Measurements from ENCODE around the gene KCNN2. TPM values are rescaled to one million over a fixed set of nuclear protein-coding genes. Genes with fewer than 3 reads are reported as not detected.

The KCNN2 gene
- total and polyA plus RNA-seq, 10 of the 15 experiments (the other 5 are each of a cell fraction or from before 2014, with no cell fraction given), result 0.21 to 3.6 (median 0.79) TPM

- TF ChIP-seq SPI1 (IDR thresholded peaks at IDR 0.05; ENCODE audit: borderline replicate concordance, insufficient read depth, low read depth, low read length), result peak; percentile 57; the same call in 1 of the 2 replicates
- TF ChIP-seq ZBTB4 (CRISPR knock-in tag; IDR thresholded peaks at IDR 0.05), result no peak
- H3K9me3 ChIP-seq (replicated peaks; ENCODE audit: control insufficient read depth, insufficient read depth, low read length), result no peaks in the 10 kb centered on the region
- H3K4me3 ChIP-seq, result no peak overlapping the region
- FAIRE-seq (no peak), ATAC-seq (peak; percentile 61), DNase-seq (ENCODE audit: low read depth, low spot score) (no peak)
- WGBS (ENCODE audit: insufficient coverage, insufficient replicate concordance, low lambda C conversion rate, missing lambda C conversion rate), result 3% methylated on average over 2 of the region's 2 CpGs
- POLR2A ChIA-PET, result no interaction called here
- in situ Hi-C loops (cut with MboI) (loop anchor here (25.0 kb wide), 1 partner anchor 627 kb away; no protein-coding TSS in a partner anchor), intact Hi-C loops (cut with micrococcal nuclease; ENCODE audit: unreplicated experiment) (no loop called here)
- no TSS peak for BruUV-seq (replicated peaks)
- SMC1A ChIA-PET (ENCODE audit: uncharacterized antibody, unreplicated experiment), result interaction anchor here (0.8 kb wide), 1 partner anchor 9 kb away, joined by 3 read pairs; no protein-coding TSS in a partner anchor
- no peaks in the 10 kb centered on the region for H3K4me1 ChIP-seq (ENCODE audit: control insufficient read depth, insufficient read depth, low read length)
- RAD21 ChIA-PET (ENCODE audit: unreplicated experiment), result no interaction called here
- H4K20me1 ChIP-seq (ENCODE audit: control insufficient read depth, insufficient read depth), result no peaks in the 10 kb centered on the region
- no peaks in the 10 kb centered on the region; a peak in 1 of 4 replicates for H3K27me3 ChIP-seq (replicated peaks in 1 of 2; ENCODE audit: control insufficient read depth in 2 of 2, insufficient read depth in 2 of 2, low read length in 1 of 2)
- H3K79me2 ChIP-seq (ENCODE audit: control insufficient read depth, insufficient read depth, low read length), result no peaks in the 10 kb centered on the region
- H3K9ac ChIP-seq (ENCODE audit: control insufficient read depth, insufficient read depth, low read length), result no peak overlapping the region
- CTCF ChIA-PET, result interaction anchor here (1.3 kb wide), 1 partner anchor 10 kb away, joined by 3 read pairs; no protein-coding TSS in a partner anchor
- H3K4me2 ChIP-seq (ENCODE audit: control insufficient read depth, insufficient read depth), result no peak overlapping the region
- H3K27ac ChIP-seq (ENCODE audit: control insufficient read depth, insufficient read depth), result no peak overlapping the region
- no peak overlapping the region for H2AFZ ChIP-seq (ENCODE audit: control insufficient read depth, low read depth, low read length)
- H3K36me3 ChIP-seq (ENCODE audit: control insufficient read depth in 2 of 2, insufficient read depth in 2 of 2, low read length in 1 of 2), result no peaks in the 10 kb centered on the region
These were observed 47.8 kb upstream of the KCNN2 start for GRCh38 chr5:114314061-114314460.

- ChIA-PET RAD21 (ENCODE audit: unreplicated experiment) (interaction anchor here (1.1 to 1.5 kb wide), 3 partner anchors 12 to 143 kb away, joined by 3 to 4 read pairs (median 3); no protein-coding TSS in a partner anchor), CTCF (interaction anchor here (1.0 to 1.3 kb wide), 3 partner anchors 12 to 30 kb away, joined by 3 to 4 read pairs (median 3); no protein-coding TSS in a partner anchor), SMC1A (ENCODE audit: uncharacterized antibody, unreplicated experiment) (interaction anchor here (0.8 to 1.7 kb wide), 6 partner anchors 10 to 134 kb away, joined by 3 to 6 read pairs (median 3); no protein-coding TSS in a partner anchor), POLR2A (no interaction called here)
- Histone ChIP-seq H4K20me1 (ENCODE audit: control insufficient read depth, insufficient read depth) (no peaks in the 10 kb centered on the region), H3K4me1 (ENCODE audit: control insufficient read depth, insufficient read depth, low read length) (no peaks in the 10 kb centered on the region), H3K9ac (ENCODE audit: control insufficient read depth, insufficient read depth, low read length) (no peak overlapping the region), H3K36me3 (ENCODE audit: control insufficient read depth in 2 of 2, insufficient read depth in 2 of 2, low read length in 1 of 2) (no peaks in the 10 kb centered on the region), H3K4me3 (no peak overlapping the region), H3K9me3 (replicated peaks; ENCODE audit: control insufficient read depth, insufficient read depth, low read length) (no peaks in the 10 kb centered on the region), H3K79me2 (ENCODE audit: control insufficient read depth, insufficient read depth, low read length) (no peaks in the 10 kb centered on the region), H3K27ac (ENCODE audit: control insufficient read depth, insufficient read depth) (no peak overlapping the region), H2AFZ (ENCODE audit: control insufficient read depth, low read depth, low read length) (no peak overlapping the region), H3K27me3 (replicated peaks in 1 of 2; ENCODE audit: control insufficient read depth in 2 of 2, insufficient read depth in 2 of 2, low read length in 1 of 2) (no peaks in the 10 kb centered on the region; a peak in 1 of 4 replicates), H3K4me2 (ENCODE audit: control insufficient read depth, insufficient read depth) (no peak overlapping the region)
- intact Hi-C loops (cut with micrococcal nuclease; ENCODE audit: unreplicated experiment), result no loop called here
- ATAC-seq (no peak), FAIRE-seq (no peak), DNase-seq (ENCODE audit: low read depth, low spot score) (no peak)
- BruUV-seq (replicated peaks), result no TSS peak
- 14% methylated on average over 4 of the region's 4 CpGs for WGBS (ENCODE audit: insufficient coverage, insufficient replicate concordance, low lambda C conversion rate, missing lambda C conversion rate)
- TF ChIP-seq EGR1 (IDR thresholded peaks at IDR 0.05; ENCODE audit: borderline replicate concordance in 1 of 2, low read depth in 2 of 2, low read length in 2 of 2) (no peak), MEF2B (IDR thresholded peaks at IDR 0.05; ENCODE audit: partially characterized antibody, poor library complexity, severe bottlenecking) (no peak), KLF5 (IDR thresholded peaks at IDR 0.05; ENCODE audit: partially characterized antibody) (no peak), NR2C2 (IDR thresholded peaks at IDR 0.05; ENCODE audit: borderline replicate concordance, control insufficient read depth, insufficient read length, low read depth) (no peak), BCLAF1 (IDR thresholded peaks at IDR 0.05) (no peak)
- in situ Hi-C loops (cut with MboI), result loop anchor here (25.0 kb wide), 1 partner anchor 629 kb away; no protein-coding TSS in a partner anchor
These were observed 45.7 kb upstream of the KCNN2 start for GRCh38 chr5:114316167-114316566.
